NCI-H446 treated with DMSO at 0.1 percent for 48 hours (cell line): ENCODE results near the gene TERT.

Experiments
- DNase-seq: peaks from one replicate; lab custom pipeline; 2025; lab: John Stamatoyannopoulos, UW

TERT gene

GRCh38 chr5:1219098-1219767, 75.6 kb downstream of the TERT start:
- no peak for DNase-seq

DNA sequence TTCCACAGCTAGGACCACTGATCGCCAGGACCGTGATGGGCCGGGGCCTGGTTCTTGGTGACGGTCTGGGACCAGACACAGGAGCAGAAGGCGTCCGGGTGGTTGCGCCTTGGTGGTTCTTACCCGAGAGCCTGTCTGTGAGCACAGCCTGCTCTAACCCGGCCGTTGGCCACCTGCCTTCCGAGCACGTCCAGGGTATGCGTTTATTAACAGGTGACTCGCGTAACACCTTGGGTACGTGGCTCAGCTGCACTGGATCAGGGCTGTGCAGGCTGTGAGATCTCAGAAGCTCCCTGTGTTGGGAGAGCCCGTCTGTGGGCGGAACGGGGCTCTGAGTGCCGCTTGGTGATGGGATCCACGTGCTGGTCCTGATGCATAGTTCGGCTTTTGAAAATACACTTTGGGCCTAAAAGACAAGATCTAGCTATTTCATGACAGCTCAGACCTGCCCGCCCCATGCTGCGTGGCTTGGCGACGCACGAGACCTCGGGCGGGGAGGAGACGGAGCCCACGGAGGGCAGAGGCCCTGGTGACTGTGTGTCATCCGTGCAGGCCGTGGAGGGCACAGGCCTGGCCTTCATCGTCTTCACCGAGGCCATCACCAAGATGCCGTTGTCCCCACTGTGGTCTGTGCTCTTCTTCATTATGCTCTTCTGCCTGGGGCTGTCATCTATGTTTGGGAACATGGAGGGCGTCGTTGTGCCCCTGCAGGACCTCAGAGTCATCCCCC, 76.4 kb downstream of the TERT start:
- no peak for DNase-seq

- DNase-seq = no peak
Observed at GRCh38 chr5:1217596-1218206, 77.2 kb downstream of the TERT start.

- DNase-seq = no peak
Observed at GRCh38 chr5:1216918-1217295, 78.0 kb downstream of the TERT start.

GRCh38 chr5:1216211-1216917, 78.5 kb downstream of the TERT start:
- no peak for DNase-seq

DNA sequence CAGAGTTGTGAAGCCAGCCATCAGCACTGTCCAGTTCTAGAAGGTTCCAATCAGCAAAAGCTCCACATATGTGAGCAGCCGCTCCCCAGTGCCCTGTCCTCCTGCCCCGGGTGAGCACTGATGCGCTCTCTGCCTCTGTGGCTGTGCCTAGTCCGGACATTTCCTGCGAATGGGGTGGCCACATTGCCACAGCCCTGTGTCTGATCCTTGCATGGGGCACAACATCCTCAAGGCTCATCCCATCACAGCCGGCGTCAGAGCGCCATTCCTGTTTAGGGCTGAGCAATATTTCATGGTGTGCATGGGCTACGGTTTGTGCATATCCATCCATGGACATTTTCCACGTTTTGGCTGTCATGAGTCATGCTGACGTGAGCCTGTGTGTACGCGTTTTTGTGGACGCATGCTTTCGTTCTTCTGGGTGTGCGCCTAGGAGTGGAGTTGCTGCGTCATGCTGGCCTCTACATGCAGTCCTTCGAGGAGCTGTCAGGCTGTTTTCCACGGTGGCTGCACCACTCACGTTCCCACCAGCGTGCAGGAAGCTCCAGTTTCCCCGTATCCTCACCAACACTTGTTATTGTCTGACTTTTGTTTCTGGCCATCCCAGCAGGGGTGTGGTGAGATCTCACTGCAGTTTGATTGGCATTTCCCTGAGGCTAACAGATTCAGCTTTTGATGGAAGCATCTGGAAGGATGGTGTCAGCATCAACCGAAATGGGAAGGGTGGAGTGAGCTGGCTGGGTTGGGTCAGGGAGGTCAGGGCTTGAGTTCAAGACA, 79.4 kb downstream of the TERT start:
- no peak for DNase-seq

- no peak for DNase-seq
Observed at GRCh38 chr5:1214936-1215220, 80.0 kb downstream of the TERT start.

DNA sequence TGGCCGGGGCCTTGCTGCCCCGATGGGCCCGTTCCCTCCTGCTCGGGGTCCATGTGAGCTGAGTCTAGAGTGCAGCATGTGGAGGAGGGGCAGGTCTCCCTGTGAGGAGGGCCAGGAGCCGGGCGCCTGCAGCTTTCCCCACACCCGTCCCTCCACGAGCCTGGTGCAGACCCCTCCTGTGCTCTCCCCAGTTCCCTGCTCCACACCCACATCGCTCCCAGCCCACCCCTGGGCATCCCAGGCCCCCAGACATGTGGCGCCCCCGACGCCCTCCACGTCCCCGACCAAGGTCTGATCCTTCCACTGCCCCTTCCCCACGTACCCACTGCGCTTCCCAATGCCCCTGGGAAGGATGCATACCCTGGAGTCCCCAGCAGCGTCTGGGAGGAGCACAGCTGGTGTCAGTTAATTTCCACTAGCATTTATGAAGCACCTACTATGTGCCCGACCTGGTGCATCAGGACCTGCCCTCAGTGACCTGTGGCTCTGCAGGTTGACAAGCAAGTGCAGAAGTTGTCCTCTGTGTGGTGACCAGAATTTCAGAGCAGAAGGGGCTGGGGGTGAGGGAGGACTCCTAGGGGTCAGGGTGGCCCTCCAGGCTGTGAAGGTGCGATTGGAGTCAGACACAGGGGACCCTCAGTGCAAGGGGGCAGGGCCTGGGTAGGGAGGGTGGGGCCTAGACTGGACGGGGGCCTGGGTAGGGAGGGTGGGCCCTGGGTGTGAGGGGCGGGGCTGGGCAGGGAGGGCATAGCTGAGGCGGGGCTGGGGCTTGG, 80.5 kb downstream of the TERT start:
- DNase-seq = no peak

DNA sequence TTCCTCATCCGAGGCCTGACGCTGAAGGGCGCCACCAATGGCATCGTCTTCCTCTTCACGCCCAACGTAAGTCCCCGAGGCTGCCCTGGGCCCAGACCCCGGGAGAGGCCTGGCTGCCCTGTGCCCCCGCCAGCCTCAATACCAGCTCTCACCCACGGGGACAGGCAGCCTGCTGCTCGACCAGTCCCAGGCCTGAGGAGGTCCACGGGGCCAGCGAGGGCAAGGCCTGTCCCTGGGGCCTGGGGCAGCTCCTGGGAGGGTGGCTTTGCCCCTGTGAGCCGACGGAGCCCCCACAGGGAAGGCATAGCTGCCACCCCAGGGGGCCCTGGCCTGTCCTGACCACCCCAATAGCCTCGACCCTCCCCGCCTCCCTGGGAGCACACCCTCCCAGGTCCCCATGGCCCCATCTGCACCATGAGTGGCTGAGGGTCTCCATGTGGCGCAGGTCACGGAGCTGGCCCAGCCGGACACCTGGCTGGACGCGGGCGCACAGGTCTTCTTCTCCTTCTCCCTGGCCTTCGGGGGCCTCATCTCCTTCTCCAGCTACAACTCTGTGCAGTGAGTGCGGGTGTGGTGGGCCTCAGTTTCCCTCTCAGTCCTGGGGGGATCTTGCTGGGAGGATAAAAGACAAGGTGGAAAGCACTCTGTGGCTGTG, 81.2 kb downstream of the TERT start:
- no peak for DNase-seq

GRCh38 chr5:1212881-1213280, 82.0 kb downstream of the TERT start:
- DNase-seq = no peak

GRCh38 chr5:1212271-1212670, 82.6 kb downstream of the TERT start:
- DNase-seq = no peak

- no peak for DNase-seq
Observed at GRCh38 chr5:1211701-1212100, 83.2 kb downstream of the TERT start.

GRCh38 chr5:1210832-1211251, 84.0 kb downstream of the TERT start:
- no peak for DNase-seq

GRCh38 chr5:1209896-1210776, 84.7 kb downstream of the TERT start:
- no peak for DNase-seq

DNA sequence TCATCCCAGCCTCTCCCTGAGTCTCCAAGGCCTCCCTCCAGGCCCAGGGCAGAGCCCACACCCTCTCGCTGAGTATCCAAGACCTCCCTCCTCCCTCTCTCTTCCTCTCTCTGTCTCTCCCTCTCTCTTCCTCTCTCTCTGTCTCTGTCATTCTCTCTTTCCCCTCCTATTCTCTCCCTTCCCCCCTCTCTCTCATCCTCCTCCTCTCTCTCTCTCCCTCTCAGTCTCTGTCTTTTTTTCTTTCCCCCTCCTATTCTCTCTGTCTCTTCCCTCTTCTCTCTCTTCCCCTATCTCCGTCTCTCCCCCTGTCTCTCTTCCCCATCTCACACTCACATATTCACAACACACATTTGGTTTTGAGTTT, 85.4 kb downstream of the TERT start:
- no peak for DNase-seq

DNA sequence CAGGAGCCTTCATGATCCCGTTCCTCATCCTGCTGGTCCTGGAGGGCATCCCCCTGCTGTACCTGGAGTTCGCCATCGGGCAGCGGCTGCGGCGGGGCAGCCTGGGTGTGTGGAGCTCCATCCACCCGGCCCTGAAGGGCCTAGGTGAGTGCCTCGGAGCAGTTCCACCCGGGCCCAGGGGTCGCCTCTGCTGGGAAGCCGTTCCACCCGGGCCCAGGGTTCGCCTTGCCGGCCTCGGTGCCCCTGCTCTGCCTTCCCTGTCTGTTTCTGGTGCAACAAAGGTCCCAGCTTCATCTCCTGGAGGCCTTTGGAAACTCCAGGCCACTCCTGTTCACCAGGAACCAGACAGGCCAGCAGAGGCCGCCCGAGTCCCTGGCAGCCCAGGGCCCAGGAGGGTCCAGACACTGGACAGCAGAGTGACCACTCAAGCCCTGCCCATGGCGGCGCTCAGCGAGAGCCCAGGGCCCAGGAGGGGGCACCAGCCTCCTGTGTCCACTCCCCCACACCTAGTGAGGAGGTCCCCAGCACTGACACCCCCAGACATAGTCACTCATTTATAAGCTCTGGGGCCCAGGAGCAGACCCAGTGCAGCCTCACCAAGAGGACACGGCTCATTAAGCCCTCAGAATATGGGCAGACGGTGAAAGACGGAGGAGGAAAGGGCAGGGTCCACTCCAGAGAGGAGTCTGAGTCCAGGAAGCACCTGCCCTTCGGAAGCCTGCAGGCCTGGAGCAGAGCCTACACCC, 86.0 kb downstream of the TERT start:
- no peak for DNase-seq

DNA sequence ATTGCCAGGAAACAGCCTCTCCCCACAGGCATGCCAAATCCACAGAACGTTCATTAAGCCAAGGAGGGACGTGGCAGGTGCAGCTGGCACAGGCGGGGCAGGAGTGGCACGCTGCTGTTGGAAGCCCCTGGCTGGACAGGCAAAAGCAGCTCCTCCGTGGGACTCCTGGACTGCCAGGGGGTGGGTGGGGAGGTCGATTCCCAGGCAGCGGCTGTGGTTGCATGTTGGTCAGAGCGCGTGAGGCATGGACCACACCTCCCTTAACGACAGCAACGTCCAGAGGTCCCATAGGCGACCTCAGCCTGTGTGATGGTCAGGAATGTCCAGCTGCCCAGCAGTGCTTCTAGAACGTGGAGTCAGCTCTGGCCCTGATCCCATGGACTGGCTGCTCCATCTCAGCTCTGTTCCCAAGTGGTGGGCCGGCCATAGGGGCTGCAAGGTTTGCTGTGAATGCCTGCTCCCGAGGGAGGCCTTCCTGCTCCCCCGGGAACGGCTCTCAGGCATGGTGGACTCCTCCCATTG, 86.6 kb downstream of the TERT start:
- DNase-seq = no peak

- no peak for DNase-seq
Observed at GRCh38 chr5:1207555-1207954, 87.3 kb downstream of the TERT start.
